Mucosa of descending colon (tissue), 3 donors: ENCODE data around the gene SOBP. TPM values are rescaled to one million over a fixed set of nuclear protein-coding genes. Genes with fewer than 3 reads are reported as not detected.

Source experiments
- ATAC-seq: fragments of 200-7000 bp; cut with Tn5 transposase; one replicate; pipeline ENCODE4 v1.9.1; 2020; ENCODE audit warnings: mild to moderate bottlenecking, moderate library complexity
- DNase-seq, 3 donors: peaks; one replicate each; pipeline ENCODE4 v3.0.0-alpha.2; 2020
- H3K36me3 ChIP-seq: fragments of 200-600 bp; one replicate; pipeline ENCODE4 v1.8.0; 2021; ENCODE audit warnings: low read depth, mild to moderate bottlenecking
- H3K4me1 ChIP-seq: fragments of 200-600 bp; one replicate; pipeline ENCODE4 v1.8.0; 2021; ENCODE audit warnings: low read depth, mild to moderate bottlenecking
- H3K4me3 ChIP-seq: fragments of 200-600 bp; one replicate; pipeline ENCODE4 v1.8.0; 2021; ENCODE audit warnings: mild to moderate bottlenecking
- H3K9me3 ChIP-seq: fragments of 200-600 bp; one replicate; pipeline ENCODE4 v1.8.0; 2021; ENCODE audit warnings: mild to moderate bottlenecking
- CTCF ChIP-seq: fragments of 200-600 bp; IDR thresholded peaks from one replicate; pipeline ENCODE4 v1.8.0; 2022; ENCODE audit warnings: antibody characterized with exemption, mild to moderate bottlenecking
- intact Hi-C, 2 donors: fragments of 100-400 bp; cut with DNase I in 1 of 2; cut with micrococcal nuclease in 1 of 2; formaldehyde crosslinking; loops; one replicate each; pipeline versions ENCODE4 v1.11.0 to v1.11.1; 2022; cut with DNase I, micrococcal nuclease
- total RNA-seq, 3 donors: library from RNA; stranded (reverse); fragmentation: NEBNext Ultra II Directional in 2 of 3; extraction: Animal tissue kit (Norgen Biotek cat#: 25700) in 2 of 3; gene quantifications; one replicate each; pipeline versions ENCODE4 v1.2.1 to v1.2.4, GENCODE V29; 2021 to 2023
- donor health status: DM: no; HTN: no; CAD: no; lungs with moderate emphysema.
- donor health status: DM: no; HTN: no; CAD: no.
- donor health status: DM: no; HTN: yes; CAD: no.

SOBP gene
- total RNA-seq, 3 donors from 2014 or later: 1.2 to 31.5 (median 2.5) TPM

GRCh38 chr6:107523054-107523791 is 33.3 kb downstream of the SOBP start:
- intact Hi-C loops: no loop called here
- no peak for ATAC-seq
- no peak for DNase-seq
- H3K36me3 ChIP-seq: no peaks in the 10 kb centered on the region
- no peaks in the 10 kb centered on the region for H3K9me3 ChIP-seq
- no peaks in the 10 kb centered on the region for H3K4me1 ChIP-seq
- no peak for TF ChIP-seq CTCF
- no peak overlapping the region for H3K4me3 ChIP-seq

GRCh38 chr6:107523794-107524193 is 33.9 kb downstream of the SOBP start:
- intact Hi-C loops: no loop called here
- Histone ChIP-seq H3K9me3 (no peaks in the 10 kb centered on the region), H3K36me3 (no peaks in the 10 kb centered on the region), H3K4me3 (no peak overlapping the region), H3K4me1 (no peaks in the 10 kb centered on the region)
- no peak for ATAC-seq
- TF ChIP-seq CTCF: no peak
- no peak for DNase-seq

- Histone ChIP-seq H3K4me1 (no peaks in the 10 kb centered on the region), H3K36me3 (no peaks in the 10 kb centered on the region), H3K4me3 (no peak overlapping the region), H3K9me3 (no peaks in the 10 kb centered on the region)
- no peak for ATAC-seq
- intact Hi-C loops: no loop called here
- TF ChIP-seq CTCF: no peak
- DNase-seq: no peak
Measured at GRCh38 chr6:107524626-107525025, 34.7 kb downstream of the SOBP start.

- H3K4me1 ChIP-seq: no peaks in the 10 kb centered on the region
- ATAC-seq (no peak), DNase-seq (no peak)
- intact Hi-C loops: no loop called here
- no peak overlapping the region for H3K4me3 ChIP-seq
- TF ChIP-seq CTCF: no peak
- no peaks in the 10 kb centered on the region for H3K36me3 ChIP-seq
- H3K9me3 ChIP-seq: no peaks in the 10 kb centered on the region
Measured at GRCh38 chr6:107531868-107532267, 42.0 kb downstream of the SOBP start.

- Histone ChIP-seq H3K4me3 (no peak overlapping the region), H3K36me3 (no peaks in the 10 kb centered on the region), H3K9me3 (no peaks in the 10 kb centered on the region), H3K4me1 (no peaks in the 10 kb centered on the region)
- TF ChIP-seq CTCF: no peak
- ATAC-seq (no peak), DNase-seq (no peak)
- intact Hi-C loops: no loop called here
Measured at GRCh38 chr6:107532706-107533105, 42.8 kb downstream of the SOBP start.
